IPS-NIHi7 (cell line): Measurements from ENCODE around the gene WARS2.

Experiments used
- DNase-seq: peaks from one replicate; pipeline ENCODE4 v3.0.0; 2012; ENCODE audit warnings: mixed read lengths; ENCODE audit errors: extremely low spot score

WARS2 gene

GRCh38 chr1:118999348-119000071, 140.9 kb downstream of the WARS2 start:
- DNase-seq: no peak

DNA sequence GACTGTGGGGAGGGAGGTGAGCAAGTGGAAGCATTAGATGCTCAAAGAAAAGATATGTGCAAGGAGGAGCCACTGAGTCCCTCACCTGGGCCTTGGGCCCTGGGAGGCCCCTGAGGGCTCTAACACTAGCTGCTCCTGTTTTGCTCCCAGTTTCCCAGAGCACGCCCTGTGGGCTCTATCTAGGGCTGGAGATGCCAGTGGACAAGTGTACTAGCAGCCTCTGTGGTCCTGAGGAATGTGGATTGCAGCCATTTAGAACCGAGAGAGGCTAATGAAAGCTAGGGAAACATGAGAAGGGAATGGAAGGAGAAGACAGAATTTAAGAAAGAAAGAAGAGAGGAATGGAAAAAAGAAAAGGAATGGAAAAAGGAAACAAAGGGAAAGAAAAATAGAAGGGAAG, 142.3 kb downstream of the WARS2 start:
- DNase-seq: no peak

- no peak for DNase-seq
Measured at GRCh38 chr1:118997225-118997624, 143.2 kb downstream of the WARS2 start.

GRCh38 chr1:118995312-118996016, 145.0 kb downstream of the WARS2 start:
- DNase-seq: no peak

DNA sequence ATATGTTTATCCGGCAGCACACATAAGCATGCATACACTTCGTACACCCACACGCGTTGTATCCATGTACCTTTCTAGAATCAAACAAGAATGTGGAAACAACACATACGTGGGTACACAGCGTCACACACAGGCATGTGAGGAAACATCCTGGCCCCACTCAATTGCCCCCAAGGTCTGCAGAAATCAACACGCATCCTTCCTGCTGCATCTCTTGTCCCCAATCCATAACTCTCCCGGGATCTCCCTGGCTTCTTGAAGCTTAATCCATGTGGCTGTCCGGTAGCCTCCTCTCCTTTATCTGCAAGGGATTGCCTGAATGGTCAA, 146.8 kb downstream of the WARS2 start:
- no peak for DNase-seq

- DNase-seq: no peak
Measured at GRCh38 chr1:118992868-118993699, 147.4 kb downstream of the WARS2 start.

GRCh38 chr1:118992237-118992825, 148.1 kb downstream of the WARS2 start:
- DNase-seq: no peak

DNA sequence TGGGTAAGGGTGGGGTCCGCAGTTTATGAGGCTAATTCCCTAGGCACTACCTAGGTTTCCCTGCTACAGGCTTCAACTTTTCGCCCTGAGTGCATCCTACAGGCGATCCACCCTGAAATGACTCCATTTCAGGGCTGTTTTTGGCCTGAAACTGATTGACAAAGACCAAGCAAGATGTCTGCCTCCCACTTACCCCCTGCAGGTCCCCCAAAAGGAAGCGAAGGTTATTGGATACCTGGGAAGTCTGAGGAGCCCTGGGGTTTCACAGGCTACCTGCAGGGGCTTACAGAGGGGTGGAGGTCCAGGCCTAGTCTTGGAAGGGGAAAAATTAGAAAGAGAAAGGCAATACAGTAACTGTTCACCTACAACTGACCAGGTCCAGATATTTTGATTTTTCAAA, 149.0 kb downstream of the WARS2 start:
- no peak for DNase-seq

- no peak for DNase-seq
Measured at GRCh38 chr1:118990513-118991152, 149.8 kb downstream of the WARS2 start.

GRCh38 chr1:118989878-118990378, 150.5 kb downstream of the WARS2 start:
- DNase-seq: no peak

DNA sequence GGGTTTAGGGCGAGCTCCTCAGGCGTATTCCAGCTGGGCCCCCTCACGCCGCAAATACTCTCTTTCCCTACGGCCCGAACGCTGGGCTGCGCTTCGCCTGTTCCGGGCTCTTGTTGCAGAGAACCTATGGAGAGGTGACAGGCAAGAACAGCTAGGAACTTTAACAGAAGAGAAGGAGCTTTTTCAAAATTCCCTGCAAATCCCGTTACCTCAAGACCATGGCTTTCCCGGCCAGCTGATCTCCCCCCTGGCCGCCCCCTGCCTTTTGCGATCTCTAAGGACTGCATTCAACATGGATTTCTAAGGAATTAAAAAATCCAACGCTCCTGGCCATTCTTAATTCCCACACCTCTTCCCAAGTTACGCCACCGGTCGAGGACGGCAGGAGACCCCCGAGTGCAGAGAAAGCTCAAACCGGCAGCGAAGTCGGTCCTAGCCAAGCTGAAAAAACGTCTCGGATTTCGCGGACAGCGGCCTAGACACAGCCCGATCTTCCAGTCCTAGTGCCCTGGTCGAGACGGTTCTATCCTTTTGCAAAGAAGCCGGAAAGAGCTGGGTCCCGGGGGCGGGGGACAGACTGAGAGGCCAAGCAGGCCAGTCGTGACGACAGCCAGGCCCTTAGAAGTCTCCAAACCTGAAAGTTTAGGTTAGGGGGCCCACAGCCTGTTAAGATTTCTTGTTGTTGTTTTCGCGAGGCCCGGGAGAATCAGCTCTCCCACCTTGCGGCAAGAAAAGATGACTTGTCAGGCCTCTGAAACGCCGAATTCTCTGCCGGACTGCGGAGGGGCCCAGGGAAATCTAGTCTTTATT, 151.2 kb downstream of the WARS2 start:
- DNase-seq: no peak

DNA sequence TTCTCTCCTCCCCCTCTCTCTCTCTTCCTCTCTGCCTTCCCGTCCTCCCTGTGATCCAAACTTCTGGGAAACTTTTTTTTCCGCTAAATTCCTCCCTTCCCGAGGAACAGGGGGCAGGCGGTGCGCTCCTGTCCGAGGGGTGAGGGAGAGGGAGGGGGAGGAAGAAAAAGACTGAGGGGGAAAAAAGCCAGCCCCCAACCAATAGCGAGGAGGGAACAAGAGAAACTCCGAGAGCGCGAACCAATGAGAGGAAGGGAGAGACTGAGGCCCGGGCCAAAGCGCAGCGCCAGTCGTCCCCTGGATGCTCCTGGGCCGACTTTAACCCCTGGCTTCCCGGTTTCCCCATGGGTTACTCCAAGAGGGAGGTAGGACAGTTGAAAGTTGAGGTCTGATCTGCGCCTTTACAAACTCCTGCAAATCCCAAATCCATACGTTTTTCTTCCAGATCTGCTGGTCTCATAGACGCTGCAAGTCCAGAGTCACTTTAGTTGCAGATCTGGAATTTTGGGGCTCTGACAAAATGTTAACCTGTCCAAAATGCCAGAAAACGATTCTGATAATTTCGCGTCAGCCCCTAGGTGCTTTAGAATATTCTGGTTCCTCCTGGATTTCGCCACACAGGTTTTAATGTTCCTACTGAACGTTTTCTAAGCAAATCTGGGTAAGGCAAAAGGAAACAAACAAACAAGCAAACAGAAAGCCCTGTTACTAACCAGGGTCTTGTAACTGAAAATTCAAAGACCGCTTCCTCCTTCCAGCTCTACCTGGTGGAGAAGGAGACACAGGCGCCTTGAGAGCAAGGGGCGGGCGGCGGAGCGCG, 152.1 kb downstream of the WARS2 start, which contains the start of gene TBX15:
TBX15 (minus strand) TSS at position 158 of the 820 bp plus-strand sequence. CDS start 548 bp downstream, outside the sequence.
- peak; percentile 75 for DNase-seq

DNA sequence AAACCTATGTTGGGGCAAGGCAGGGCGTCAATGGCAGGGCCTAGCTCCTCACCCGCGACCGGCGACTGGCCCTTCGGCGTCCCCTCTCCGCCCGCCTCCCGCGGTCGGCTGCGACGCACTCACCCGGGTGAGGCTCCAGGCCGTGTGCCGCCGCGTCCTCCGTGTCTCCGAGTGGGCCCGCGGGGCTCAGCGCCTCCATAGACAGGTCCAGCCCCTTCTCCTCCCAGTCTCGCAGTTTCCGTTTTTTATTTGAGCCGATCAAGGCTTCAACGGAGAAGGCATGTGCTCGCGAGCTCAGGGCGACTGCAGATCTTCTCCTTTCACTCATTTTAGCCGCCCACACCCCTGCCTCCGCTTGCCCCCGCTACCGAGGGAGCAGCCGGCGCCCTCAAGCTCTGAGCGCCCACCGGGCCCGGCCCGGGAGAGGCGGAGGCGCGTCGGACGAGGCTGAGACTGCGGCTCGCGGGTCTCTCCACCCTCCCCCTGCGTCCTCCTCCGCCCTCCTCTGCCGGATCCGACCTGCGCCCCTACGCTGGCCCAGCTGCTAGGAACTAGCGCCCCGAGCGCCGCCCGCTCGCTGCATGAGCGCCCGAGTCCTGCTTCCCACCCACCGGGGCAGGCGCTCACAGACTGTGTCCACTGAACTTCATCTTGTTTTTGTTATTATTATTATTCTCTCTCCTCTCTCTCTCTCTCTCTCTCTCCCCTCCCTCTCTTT, 152.8 kb downstream of the WARS2 start:
- peak; percentile 20 for DNase-seq

DNA sequence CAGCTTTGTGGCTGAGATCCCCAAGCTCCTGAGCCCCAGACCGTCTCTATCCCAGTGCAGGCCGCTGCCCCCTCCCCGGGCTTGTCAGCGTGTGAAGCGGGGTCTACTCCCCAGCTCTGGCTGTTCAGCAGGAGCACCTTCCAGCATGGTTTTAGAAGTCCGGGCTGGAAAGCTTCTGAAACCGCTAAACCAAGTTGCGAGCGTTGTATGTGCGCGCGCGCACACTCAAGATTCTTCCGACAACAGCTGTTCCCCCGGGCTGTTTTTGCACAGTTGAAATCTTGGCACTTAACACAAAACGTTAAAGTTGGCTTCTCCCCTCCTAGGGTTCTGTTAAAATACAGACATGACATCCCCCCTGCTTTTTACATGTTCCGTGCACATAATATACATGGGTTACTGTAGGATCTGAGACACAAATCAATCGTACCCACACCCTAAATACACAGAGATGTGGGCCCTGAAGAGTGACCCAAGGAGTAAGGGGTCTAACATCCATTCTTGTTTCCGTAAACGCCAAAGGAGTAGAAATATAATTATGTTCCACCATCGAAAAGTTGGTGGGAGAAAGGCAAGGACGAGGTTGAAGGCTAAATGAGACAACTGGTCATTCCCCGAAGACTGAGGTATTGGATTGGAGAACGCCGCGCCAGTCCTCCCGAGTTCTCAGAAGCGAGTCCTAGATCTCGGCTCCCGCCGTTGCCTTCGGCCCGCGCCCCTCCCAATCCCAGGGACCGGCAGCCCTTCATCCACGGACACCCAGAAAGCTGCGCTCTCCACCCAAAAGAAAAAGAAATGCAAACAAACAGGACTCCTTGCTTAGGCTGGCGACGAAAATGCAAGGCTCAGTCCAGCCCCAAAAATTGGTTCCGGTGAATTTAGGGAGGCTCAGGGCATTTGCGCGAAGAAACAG, 153.6 kb downstream of the WARS2 start:
- DNase-seq: no peak

DNA sequence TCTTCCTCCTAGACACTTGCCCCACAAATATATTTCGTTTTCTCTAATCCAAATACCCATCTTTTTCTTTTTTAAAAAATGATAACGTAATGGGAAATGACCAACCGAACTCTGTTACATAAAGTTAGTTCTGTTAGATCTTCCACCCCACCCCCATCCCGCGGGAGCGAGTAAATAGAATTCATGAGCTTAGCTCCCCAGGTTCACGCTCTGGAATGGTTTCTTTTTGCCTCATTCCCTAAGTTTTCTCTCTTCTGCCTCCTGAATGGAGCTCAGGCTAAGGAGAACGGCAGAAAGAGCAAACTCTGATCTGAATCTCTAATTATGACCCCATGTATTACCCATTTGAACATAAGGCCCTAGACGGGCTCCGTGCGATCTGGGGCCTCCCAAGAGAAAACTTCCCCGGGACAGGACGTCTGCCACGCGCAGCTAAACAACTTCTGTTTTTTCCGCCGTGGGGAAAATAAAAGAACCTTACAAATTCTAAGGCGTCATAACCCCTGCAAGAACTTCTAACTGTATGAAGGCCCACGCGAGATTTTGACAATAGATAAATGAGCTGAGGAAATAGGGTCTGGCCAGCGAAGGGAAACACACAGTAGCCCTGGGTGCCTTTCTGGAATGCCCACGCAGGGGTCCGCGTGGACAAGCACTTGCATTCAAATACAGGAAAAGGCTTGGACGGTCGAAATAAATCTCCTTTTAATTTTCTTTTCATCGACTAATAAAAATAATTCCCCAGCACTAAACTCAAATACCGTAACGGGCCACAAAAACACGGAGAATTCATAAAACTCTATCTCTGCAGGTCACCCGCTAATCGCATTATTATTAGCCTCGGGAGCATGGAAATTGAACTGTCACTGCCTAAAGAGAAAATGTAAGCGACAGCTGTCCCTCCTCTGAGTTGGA, 154.6 kb downstream of the WARS2 start:
- no peak for DNase-seq

- no peak for DNase-seq
Measured at GRCh38 chr1:118984722-118985639, 155.5 kb downstream of the WARS2 start.
